Lower lobe of right lung (tissue), 2 donors: ENCODE data around the gene CNNM4. TPM values are rescaled to one million over a fixed set of nuclear protein-coding genes. Genes with fewer than 3 reads are reported as not detected.

Source experiments
- ATAC-seq, 2 donors: fragments of 200-7000 bp; cut with Tn5 transposase; one replicate each; pipeline ENCODE4 v1.9.1; 2020 to 2022; ENCODE audit warnings: mild to moderate bottlenecking in 2 of 2, moderate library complexity in 2 of 2
- DNase-seq: peaks from one replicate; pipeline ENCODE4 v3.0.0-alpha.2; 2020
- H3K27ac ChIP-seq: fragments of 200-600 bp; one replicate; pipeline ENCODE4 v1.8.0; 2022
- H3K27me3 ChIP-seq: fragments of 200-600 bp; one replicate; pipeline ENCODE4 v1.8.0; 2022; ENCODE audit warnings: low read depth
- H3K36me3 ChIP-seq: fragments of 200-600 bp; one replicate; pipeline ENCODE4 v1.8.0; 2022; ENCODE audit warnings: mild to moderate bottlenecking
- H3K4me1 ChIP-seq: fragments of 200-600 bp; one replicate; pipeline ENCODE4 v1.8.0; 2022
- H3K4me3 ChIP-seq: fragments of 200-600 bp; one replicate; pipeline ENCODE4 v1.8.0; 2022; ENCODE audit warnings: mild to moderate bottlenecking
- H3K9me3 ChIP-seq: fragments of 200-600 bp; one replicate; pipeline ENCODE4 v1.8.0; 2022
- CTCF ChIP-seq: fragments of 200-600 bp; IDR thresholded peaks from one replicate; pipeline ENCODE4 v1.8.0; 2022; ENCODE audit warnings: antibody characterized with exemption, mild to moderate bottlenecking
- intact Hi-C: fragments of 100-400 bp; cut with DNase I; formaldehyde crosslinking; loops from one replicate; pipeline ENCODE4 v1.11.0; 2022
- total RNA-seq: library from RNA; stranded (reverse); fragmentation: NEBNext Ultra II Directional; extraction: Animal tissue kit (Norgen Biotek cat#: 25700); gene quantifications from one replicate; pipeline ENCODE4 v1.2.1, GENCODE V29; 2021
- donor health status: DM: no; HTN: yes; CAD: no; lungs with severe emphysema.

Gene CNNM4
- total RNA-seq, 1 donor from 2014 or later: 15.7 TPM

- ATAC-seq (no peak), DNase-seq (no peak)
- no peak overlapping the region for H3K27ac ChIP-seq
- TF ChIP-seq CTCF: no peak
- H3K9me3 ChIP-seq: no peaks in the 10 kb centered on the region
- no peaks in the 10 kb centered on the region for H3K27me3 ChIP-seq
- H3K4me3 ChIP-seq: no peak overlapping the region
- H3K36me3 ChIP-seq: peaks cover 24% of the 10 kb centered on the region
- intact Hi-C loops: no loop called here
- no peaks in the 10 kb centered on the region for H3K4me1 ChIP-seq
Measured at GRCh38 chr2:96841701-96842495, 81.2 kb downstream of the CNNM4 start.

GRCh38 chr2:96842600-96842999, 81.9 kb downstream of the CNNM4 start:
- intact Hi-C loops: no loop called here
- Histone ChIP-seq H3K27me3 (no peaks in the 10 kb centered on the region), H3K4me3 (no peak overlapping the region), H3K27ac (no peak overlapping the region), H3K9me3 (no peaks in the 10 kb centered on the region), H3K4me1 (no peaks in the 10 kb centered on the region), H3K36me3 (peaks cover 25% of the 10 kb centered on the region)
- TF ChIP-seq CTCF: no peak
- no peak for DNase-seq
- no peak for ATAC-seq

GRCh38 chr2:96843538-96844268, 83.0 kb downstream of the CNNM4 start, which contains the start of gene ANKRD23:
TSS of gene ANKRD23 (minus strand) at chr2:96844021. CDS start at chr2:96843992, 29 bp downstream.
- no peaks in the 10 kb centered on the region for H3K9me3 ChIP-seq
- ATAC-seq (no peak), DNase-seq (no peak)
- peaks cover 30% of the 10 kb centered on the region for H3K36me3 ChIP-seq
- no peaks in the 10 kb centered on the region for H3K4me1 ChIP-seq
- no peak for TF ChIP-seq CTCF
- H3K27ac ChIP-seq: no peak within 1 kb of the TSS
- intact Hi-C loops: no loop called here
- H3K4me3 ChIP-seq: no peak within 1 kb of the TSS
- H3K27me3 ChIP-seq: no peaks in the 10 kb centered on the region

GRCh38 chr2:96844405-96844808, 83.7 kb downstream of the CNNM4 start:
- Histone ChIP-seq H3K4me1 (no peaks in the 10 kb centered on the region), H3K4me3 (no peak overlapping the region), H3K36me3 (peaks cover 37% of the 10 kb centered on the region), H3K27ac (no peak overlapping the region), H3K27me3 (no peaks in the 10 kb centered on the region), H3K9me3 (no peaks in the 10 kb centered on the region)
- DNase-seq (no peak), ATAC-seq (no peak)
- TF ChIP-seq CTCF: no peak
- intact Hi-C loops: no loop called here

GRCh38 chr2:96846825-96847224, 86.1 kb downstream of the CNNM4 start:
- TF ChIP-seq CTCF: no peak
- DNase-seq: no peak
- Histone ChIP-seq H3K4me1 (no peaks in the 10 kb centered on the region), H3K9me3 (no peaks in the 10 kb centered on the region), H3K27me3 (no peaks in the 10 kb centered on the region), H3K36me3 (peaks cover 55% of the 10 kb centered on the region), H3K27ac (no peak overlapping the region), H3K4me3 (no peak overlapping the region)
- no peak for ATAC-seq
- intact Hi-C loops: no loop called here
